BE2C (cell line): ENCODE results near the gene PAX2.

Source experiments
- DNase-seq: peaks from one replicate; pipeline ENCODE4 v3.0.0-alpha.2; 2020
- H3K27me3 ChIP-seq: fragments of 250-450 bp; sonication (Bioruptor Pico); 2 replicates; pipeline ENCODE4 v1.5.1; 2020; ENCODE audit warnings: mild to moderate bottlenecking
- H3K36me3 ChIP-seq: fragments of 250-450 bp; sonication (Bioruptor Pico); 2 replicates; pipeline ENCODE4 v1.5.1; 2020; ENCODE audit warnings: mild to moderate bottlenecking
- H3K4me1 ChIP-seq: fragments of 250-450 bp; sonication (Bioruptor Pico); 2 replicates; pipeline ENCODE4 v1.5.1; 2020
- H3K4me3 ChIP-seq: 2 replicates; pipeline ENCODE4 v1.5.1; 2011; ENCODE audit warnings: low read depth, low read length
- H3K9me3 ChIP-seq: fragments of 250-450 bp; sonication (Bioruptor Pico); 2 replicates; pipeline ENCODE4 v1.5.1; 2020
- TF ChIP-seq, protein P1 (sequence below): IDR thresholded peaks from 2 replicates; pipeline ENCODE4 v1.5.1; 2012; ENCODE audit warnings: mild to moderate bottlenecking, low read depth, low read length

The PAX2 gene

DNA sequence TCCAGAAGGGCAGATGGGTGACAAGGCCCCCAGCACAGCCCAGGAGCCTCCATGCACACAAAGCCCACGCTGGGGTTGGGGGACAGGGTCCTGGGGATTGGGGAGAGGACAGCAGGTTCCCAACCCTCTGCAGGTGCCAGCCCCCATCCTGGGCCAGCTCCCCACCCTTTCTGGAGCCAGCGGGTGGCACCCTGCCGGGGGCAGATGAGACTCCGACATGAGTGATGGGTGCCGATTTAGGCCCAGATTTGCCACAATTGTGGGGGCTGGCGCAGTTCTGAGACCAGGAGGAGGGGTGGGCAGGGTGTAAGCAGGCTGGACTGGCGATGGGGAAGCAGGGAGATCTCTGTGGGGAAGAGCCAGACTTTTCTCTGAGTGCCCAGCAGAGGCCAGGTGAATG lies 118.1 kb downstream of the PAX2 start:
- H3K27me3 ChIP-seq, result no peaks in the 10 kb centered on the region
- H3K4me3 ChIP-seq, result no peak overlapping the region
- TF ChIP-seq, protein P1, sequence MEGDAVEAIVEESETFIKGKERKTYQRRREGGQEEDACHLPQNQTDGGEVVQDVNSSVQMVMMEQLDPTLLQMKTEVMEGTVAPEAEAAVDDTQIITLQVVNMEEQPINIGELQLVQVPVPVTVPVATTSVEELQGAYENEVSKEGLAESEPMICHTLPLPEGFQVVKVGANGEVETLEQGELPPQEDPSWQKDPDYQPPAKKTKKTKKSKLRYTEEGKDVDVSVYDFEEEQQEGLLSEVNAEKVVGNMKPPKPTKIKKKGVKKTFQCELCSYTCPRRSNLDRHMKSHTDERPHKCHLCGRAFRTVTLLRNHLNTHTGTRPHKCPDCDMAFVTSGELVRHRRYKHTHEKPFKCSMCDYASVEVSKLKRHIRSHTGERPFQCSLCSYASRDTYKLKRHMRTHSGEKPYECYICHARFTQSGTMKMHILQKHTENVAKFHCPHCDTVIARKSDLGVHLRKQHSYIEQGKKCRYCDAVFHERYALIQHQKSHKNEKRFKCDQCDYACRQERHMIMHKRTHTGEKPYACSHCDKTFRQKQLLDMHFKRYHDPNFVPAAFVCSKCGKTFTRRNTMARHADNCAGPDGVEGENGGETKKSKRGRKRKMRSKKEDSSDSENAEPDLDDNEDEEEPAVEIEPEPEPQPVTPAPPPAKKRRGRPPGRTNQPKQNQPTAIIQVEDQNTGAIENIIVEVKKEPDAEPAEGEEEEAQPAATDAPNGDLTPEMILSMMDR, result no peak

DNA sequence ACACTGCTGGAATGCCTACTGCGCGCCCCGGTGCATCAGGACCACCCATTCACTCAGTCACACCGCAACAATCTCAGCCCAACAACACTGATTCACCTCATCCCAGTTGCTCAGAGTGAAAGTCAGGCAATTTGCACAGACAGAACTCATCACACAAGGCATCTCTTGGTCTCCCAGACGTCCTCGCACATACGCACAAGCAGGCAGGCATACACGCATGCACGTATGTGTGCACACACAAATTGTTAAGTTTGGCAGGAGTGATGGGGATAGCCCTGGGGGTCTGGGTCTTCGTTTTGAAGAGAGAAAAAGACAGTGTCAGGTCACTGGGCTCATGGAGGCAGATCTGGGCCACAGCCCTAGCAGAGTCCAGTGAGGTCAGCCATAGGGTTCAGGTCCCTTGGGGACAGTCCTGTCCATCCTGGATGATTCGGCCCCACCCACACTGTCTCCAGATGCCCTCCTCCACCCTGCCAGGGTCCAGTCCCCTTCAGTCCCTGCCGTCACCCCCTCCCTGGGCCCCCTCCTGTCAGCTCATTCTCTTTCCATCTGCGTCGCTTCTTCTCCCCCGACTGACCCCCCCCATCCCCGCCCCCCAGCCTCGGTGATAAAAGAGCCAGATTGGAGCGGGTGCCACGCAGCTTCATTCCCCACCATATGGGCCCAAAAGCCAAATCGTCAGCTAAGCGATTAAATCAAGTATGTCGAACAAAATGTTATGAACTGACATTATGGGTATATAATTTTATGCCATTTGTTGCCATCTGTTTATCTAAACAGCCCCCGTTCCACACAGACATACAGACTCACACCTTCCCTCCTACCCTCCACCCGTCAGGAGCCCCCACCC lies 118.9 kb downstream of the PAX2 start:
- Histone ChIP-seq H3K4me1 (no peaks in the 10 kb centered on the region), H3K4me3 (no peak overlapping the region), H3K9me3 (no peaks in the 10 kb centered on the region), H3K27me3 (no peaks in the 10 kb centered on the region), H3K36me3 (no peaks in the 10 kb centered on the region)
- DNase-seq, result no peak
- TF ChIP-seq, protein P1, result no peak

More for the DNA sequence above, 118.1 kb downstream of the PAX2 start:
- DNase-seq, result no peak
- H3K9me3 ChIP-seq, result no peaks in the 10 kb centered on the region
- no peaks in the 10 kb centered on the region for H3K36me3 ChIP-seq
- H3K4me1 ChIP-seq, result no peaks in the 10 kb centered on the region

DNA sequence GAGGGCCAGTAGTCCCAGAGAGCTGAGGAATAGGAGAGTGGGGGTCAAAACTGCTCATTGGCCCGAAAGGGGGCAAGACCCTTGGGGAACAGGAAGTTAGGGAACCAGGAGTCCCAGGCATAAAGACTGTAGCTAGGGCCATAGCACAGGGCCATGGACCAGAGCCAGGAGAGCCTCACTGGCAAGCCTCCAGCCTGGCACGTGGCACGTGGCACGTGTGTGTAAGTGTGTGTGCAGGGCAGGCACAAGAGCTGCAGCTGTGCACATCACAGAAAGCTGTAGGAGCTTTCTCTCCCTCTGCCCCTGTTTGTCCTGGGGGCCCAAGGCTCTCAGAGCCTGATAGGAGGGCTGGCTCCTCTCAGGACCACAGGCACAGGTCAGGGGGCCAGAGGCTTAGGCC lies 119.6 kb downstream of the PAX2 start:
- no peaks in the 10 kb centered on the region for H3K4me1 ChIP-seq
- H3K4me3 ChIP-seq, result no peak overlapping the region
- no peak for DNase-seq
- no peaks in the 10 kb centered on the region for H3K27me3 ChIP-seq
- H3K9me3 ChIP-seq, result no peaks in the 10 kb centered on the region
- H3K36me3 ChIP-seq, result no peaks in the 10 kb centered on the region
- TF ChIP-seq, protein P1, result no peak

DNA sequence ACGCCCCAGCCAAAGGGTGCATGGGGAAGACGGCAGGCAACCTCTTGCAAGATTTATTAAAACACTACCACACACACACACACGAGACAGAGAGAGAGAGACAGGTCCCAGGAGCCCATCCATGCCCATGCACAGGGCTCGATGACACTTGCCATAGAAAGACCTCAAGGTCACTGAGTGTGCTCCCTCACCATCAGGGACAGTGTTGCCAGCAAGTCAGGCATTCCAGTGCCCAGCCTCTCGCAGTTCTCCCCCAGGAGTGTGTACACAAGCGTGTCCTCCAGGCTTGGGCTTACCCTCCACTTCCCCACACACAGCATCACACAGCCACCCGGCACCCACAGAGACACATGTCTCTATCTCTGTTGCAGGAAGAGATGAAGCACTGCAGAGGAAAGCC lies 120.6 kb downstream of the PAX2 start:
- no peak overlapping the region for H3K4me3 ChIP-seq
- H3K9me3 ChIP-seq, result no peaks in the 10 kb centered on the region
- no peaks in the 10 kb centered on the region for H3K27me3 ChIP-seq
- no peak for DNase-seq
- H3K4me1 ChIP-seq, result no peaks in the 10 kb centered on the region
- H3K36me3 ChIP-seq, result no peaks in the 10 kb centered on the region
- TF ChIP-seq, protein P1, result no peak

DNA sequence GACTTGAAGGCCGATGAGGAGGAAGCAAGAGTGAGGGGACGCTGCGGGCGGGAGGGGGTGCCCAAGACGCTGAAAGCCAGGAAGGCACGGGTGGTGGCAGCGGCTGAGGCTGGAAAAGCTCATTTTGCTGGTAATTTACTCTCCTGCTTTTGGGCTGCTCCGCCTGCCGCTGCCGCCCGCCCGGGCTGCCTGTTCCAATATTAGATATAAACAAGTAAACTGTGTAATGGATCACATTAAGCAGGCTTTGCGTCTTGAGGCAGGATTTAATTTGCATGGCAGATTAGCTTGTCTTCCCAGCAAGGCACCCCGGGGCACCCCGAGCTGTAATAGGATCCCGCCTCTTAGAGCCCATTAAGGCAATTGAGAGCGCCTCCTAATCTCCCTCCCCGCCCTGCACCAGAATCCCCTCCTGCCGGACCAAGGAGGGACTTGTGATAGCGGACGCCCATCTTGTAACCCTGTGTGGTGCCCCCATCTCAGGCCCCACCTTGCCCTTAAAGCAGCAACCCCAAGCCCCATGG lies 121.3 kb downstream of the PAX2 start:
- Histone ChIP-seq H3K4me1 (no peaks in the 10 kb centered on the region), H3K9me3 (no peaks in the 10 kb centered on the region), H3K36me3 (no peaks in the 10 kb centered on the region), H3K4me3 (no peak overlapping the region), H3K27me3 (no peaks in the 10 kb centered on the region)
- no peak for DNase-seq
- TF ChIP-seq, protein P1, result no peak
